ENCODE data around the gene ABHD12.

ABHD12 gene

GRCh38 chr20:25372584-25373336 lies 17.9 kb downstream of the ABHD12 start:
- no peak overlapping the region for H3K4me3 ChIP-seq (ENCODE audit: low read length)
- no peak for DNase-seq (ENCODE audit: low read depth)
- TF ChIP-seq CTCF (conservative IDR thresholded peaks at IDR 0.05; ENCODE audit: low read depth, low read length) = no peak

GRCh38 chr20:25369971-25370370 lies 20.7 kb downstream of the ABHD12 start:
- no peak for TF ChIP-seq CTCF (conservative IDR thresholded peaks at IDR 0.05; ENCODE audit: low read depth, low read length)
- no peak for DNase-seq (ENCODE audit: low read depth)
- H3K4me3 ChIP-seq (ENCODE audit: low read length) = no peak overlapping the region

GRCh38 chr20:25369529-25369928 lies 21.1 kb downstream of the ABHD12 start:
- no peak for TF ChIP-seq CTCF (conservative IDR thresholded peaks at IDR 0.05; ENCODE audit: low read depth, low read length)
- DNase-seq (ENCODE audit: low read depth) = no peak
- H3K4me3 ChIP-seq (ENCODE audit: low read length) = no peak overlapping the region

- no peak overlapping the region for H3K4me3 ChIP-seq (ENCODE audit: low read length)
- no peak for DNase-seq (ENCODE audit: low read depth)
- no peak for TF ChIP-seq CTCF (conservative IDR thresholded peaks at IDR 0.05; ENCODE audit: low read depth, low read length)
These were observed 21.7 kb downstream of the ABHD12 start for GRCh38 chr20:25368976-25369375.

- TF ChIP-seq CTCF (conservative IDR thresholded peaks at IDR 0.05; ENCODE audit: low read depth, low read length) = no peak
- DNase-seq (ENCODE audit: low read depth) = no peak
- H3K4me3 ChIP-seq (ENCODE audit: low read length) = no peak overlapping the region
These were observed 22.1 kb downstream of the ABHD12 start for GRCh38 chr20:25368526-25368925.

GRCh38 chr20:25364879-25365699 lies 25.5 kb downstream of the ABHD12 start:
- no peak overlapping the region for H3K4me3 ChIP-seq (ENCODE audit: low read length)
- DNase-seq (ENCODE audit: low read depth) = no peak
- no peak for TF ChIP-seq CTCF (conservative IDR thresholded peaks at IDR 0.05; ENCODE audit: low read depth, low read length)

All from retinal pigment epithelial cell (primary cell).